Panc1 (cell line): ENCODE results near the gene RNASEH1. TPM values are rescaled to one million over a fixed set of nuclear protein-coding genes. Genes with fewer than 3 reads are reported as not detected.

Experiments
- ATAC-seq: fragments of 200-7000 bp; cut with Tn5 transposase; 2 replicates; pipeline ENCODE4 v1.9.1; 2020; ENCODE audit warnings: mild to moderate bottlenecking, moderate library complexity
- BruUV-seq: library from RNA; stranded (reverse); fragments of 400-500 nt; replicated peaks from 2 replicates; lab custom pipeline; 2021; lab: Mats Ljungman, UMichigan
- CTCF ChIA-PET: fragments of 300-600 bp; sonication (Branson Sonifier 250); formaldehyde crosslinking; loops from one replicate; lab custom pipeline; 2022; ENCODE audit warnings: antibody characterized with exemption; lab: Charles Lee
- POLR2A ChIA-PET: fragments of 300-600 bp; sonication (Branson Sonifier 250); formaldehyde crosslinking; loops from one replicate; lab custom pipeline; 2022; ENCODE audit warnings: antibody characterized with exemption; lab: Charles Lee
- DNase-seq: peaks from one replicate; pipeline ENCODE4 v3.0.0-alpha.2; 2010; ENCODE audit warnings: low read depth, low spot score
- H3K27ac ChIP-seq: 2 replicates; pipeline ENCODE4 v1.5.1; 2011; ENCODE audit warnings: mild to moderate bottlenecking, low read length, inconsistent platforms
- H3K27me3 ChIP-seq: fragments of 200-500 bp; sonication (Bioruptor generic); 2 replicates; pipeline ENCODE4 v1.6.0; 2014; ENCODE audit warnings: low read length, inconsistent platforms; ENCODE audit not compliant: control insufficient read depth, insufficient read depth
- H3K36me3 ChIP-seq: fragments of 200-500 bp; sonication (Bioruptor generic); 2 replicates; pipeline ENCODE4 v1.5.1; 2014; ENCODE audit warnings: inconsistent platforms, mild to moderate bottlenecking, low read length, moderate library complexity; ENCODE audit not compliant: control insufficient read depth, insufficient read depth
- H3K4me1 ChIP-seq: 2 replicates; pipeline ENCODE4 v1.5.1; 2011; ENCODE audit warnings: inconsistent platforms, mild to moderate bottlenecking, low read length, moderate library complexity; ENCODE audit not compliant: control insufficient read depth, insufficient read depth
- H3K4me3 ChIP-seq, 2 experiments: 2 replicates each; pipeline ENCODE4 v1.5.1; 2011 to 2012; ENCODE audit warnings: low read depth in 2 of 2, low read length in 2 of 2, mild to moderate bottlenecking in 2 of 2, inconsistent platforms in 1 of 2, moderate library complexity in 1 of 2
- H3K9me3 ChIP-seq: fragments of 200-500 bp; sonication (Bioruptor generic); 2 replicates; pipeline ENCODE4 v1.5.1; 2014; ENCODE audit warnings: low read depth, mild to moderate bottlenecking, inconsistent platforms, low read length, moderate library complexity; ENCODE audit not compliant: control insufficient read depth, insufficient read depth
- CTCF ChIP-seq: fragments of 450-650 bp; IDR thresholded peaks from 2 replicates; pipeline ENCODE4 v1.5.1; 2017; ENCODE audit warnings: mild to moderate bottlenecking
- POLR2AphosphoS5 ChIP-seq: IDR thresholded peaks from 2 replicates; pipeline ENCODE4 v1.6.1; 2012; ENCODE audit warnings: mild to moderate bottlenecking, low read depth, low read length, moderate library complexity
- REST ChIP-seq, 2 experiments: IDR thresholded peaks; 2 replicates each; pipeline ENCODE4 v1.6.1; 2011 to 2012; ENCODE audit warnings: low read depth in 2 of 2, control low read depth in 1 of 2, low read length in 1 of 2, mild to moderate bottlenecking in 1 of 2, moderate library complexity in 1 of 2; ENCODE audit not compliant: insufficient read depth in 1 of 2
- SIN3A ChIP-seq: IDR thresholded peaks from 2 replicates; pipeline ENCODE4 v1.6.1; 2012; ENCODE audit warnings: low read depth, mild to moderate bottlenecking, low read length, moderate library complexity, borderline replicate concordance; ENCODE audit not compliant: insufficient read depth
- TCF7L2 ChIP-seq: IDR thresholded peaks from 2 replicates; pipeline ENCODE4 v1.6.1; 2011; ENCODE audit warnings: mild to moderate bottlenecking, low read depth, low read length, inconsistent platforms
- in situ Hi-C: cut with HindIII; loops from 2 replicates; pipeline ENCODE4 v1.10.0; 2016; ENCODE audit warnings: low sequenced_read_pairs, low pct_unique_long_range_greater_than_20kb
- intact Hi-C: fragments of 100-400 bp; cut with micrococcal nuclease; formaldehyde crosslinking; loops from one replicate; pipeline ENCODE4 v1.10.0; 2022; ENCODE audit not compliant: unreplicated experiment
- total RNA-seq: library from RNA; stranded (reverse); gene quantifications from one replicate; pipeline ENCODE4 v1.2.1, GENCODE V29; 2021; ENCODE audit not compliant: unreplicated experiment

The RNASEH1 gene
- total RNA-seq, 1 experiment from 2014 or later, result 43.7 TPM

GRCh38 chr2:3602553-3603339 is 44.6 kb upstream of the RNASEH1 start:
- in situ Hi-C loops (no loop called here), intact Hi-C loops (no loop called here)
- TF ChIP-seq CTCF (no peak), POLR2AphosphoS5 (no peak), SIN3A (no peak), REST (IDR thresholded peaks at IDR 0.05; ENCODE audit: insufficient read depth in 1 of 2, low read depth in 2 of 2, low read length in 1 of 2) (no peak), TCF7L2 (no peak)
- H3K27me3 ChIP-seq, result no peaks in the 10 kb centered on the region
- ATAC-seq (no peak), DNase-seq (no peak)
- peaks cover 8% of the 10 kb centered on the region; the same call in 1 of the 2 replicates for H3K4me1 ChIP-seq
- ChIA-PET CTCF (no interaction called here), POLR2A (no interaction called here)
- no peak overlapping the region for H3K4me3 ChIP-seq
- no TSS peak for BruUV-seq
- H3K36me3 ChIP-seq, result no peaks in the 10 kb centered on the region
- H3K9me3 ChIP-seq, result no peaks in the 10 kb centered on the region
- no peak overlapping the region for H3K27ac ChIP-seq

GRCh38 chr2:3601561-3602271 is 43.6 kb upstream of the RNASEH1 start:
- H3K4me3 ChIP-seq, result no peak overlapping the region
- H3K27ac ChIP-seq, result no peak overlapping the region
- ATAC-seq (no peak), DNase-seq (no peak)
- H3K9me3 ChIP-seq, result no peaks in the 10 kb centered on the region
- peaks cover 8% of the 10 kb centered on the region; the same call in 1 of the 2 replicates for H3K4me1 ChIP-seq
- intact Hi-C loops, result no loop called here
- in situ Hi-C loops, result no loop called here
- TF ChIP-seq CTCF, result no peak
- TF ChIP-seq REST (IDR thresholded peaks at IDR 0.05; ENCODE audit: insufficient read depth in 1 of 2, low read depth in 2 of 2, low read length in 1 of 2), result no peak
- TF ChIP-seq SIN3A, result no peak
- no peak for TF ChIP-seq TCF7L2
- no peak for TF ChIP-seq POLR2AphosphoS5
- BruUV-seq, result no TSS peak
- CTCF ChIA-PET, result no interaction called here
- no peaks in the 10 kb centered on the region for H3K36me3 ChIP-seq
- H3K27me3 ChIP-seq, result no peaks in the 10 kb centered on the region
- POLR2A ChIA-PET, result no interaction called here
